ENCODE results near the gene CLBA1.

CLBA1 gene

GRCh38 chr14:104976198-104977007, 9.2 kb upstream of the CLBA1 start:
- H3K23ac ChIP-seq (ENCODE audit: low read length): no peak overlapping the region
- no peaks in the 10 kb centered on the region for H3K79me2 ChIP-seq (ENCODE audit: control insufficient read depth, insufficient read depth, low read length)
- DNase-seq: peak; percentile 71
- H4K5ac ChIP-seq (ENCODE audit: low read length): no peak overlapping the region
- H3K4me2 ChIP-seq (ENCODE audit: low read length): no peak overlapping the region
- no peak overlapping the region for H3K4me3 ChIP-seq (ENCODE audit: low read length)
- H3K9ac ChIP-seq (ENCODE audit: low read length): no peak overlapping the region
- no peaks in the 10 kb centered on the region for H3K36me3 ChIP-seq (ENCODE audit: control insufficient read depth, insufficient read depth, low read length)
- H3K56ac ChIP-seq (ENCODE audit: low read length): no peak overlapping the region
- H3K27me3 ChIP-seq (ENCODE audit: insufficient read depth, low read length, poor library complexity): no peaks in the 10 kb centered on the region
- H2AK5ac ChIP-seq (ENCODE audit: low read length): no peak overlapping the region
- H3K4me1 ChIP-seq (ENCODE audit: control insufficient read depth, low read depth, low read length): no peaks in the 10 kb centered on the region
- no peak overlapping the region for H3K27ac ChIP-seq (ENCODE audit: low read depth, low read length)
- H2BK5ac ChIP-seq (ENCODE audit: low read length): no peak overlapping the region
- H4K8ac ChIP-seq (ENCODE audit: low read depth, low read length): no peak overlapping the region
- H3K4ac ChIP-seq (ENCODE audit: low read depth, low read length): no peak overlapping the region
- H2BK15ac ChIP-seq (replicated peaks; ENCODE audit: low read depth): no peak overlapping the region
- H2BK120ac ChIP-seq (ENCODE audit: low read depth, low read length): no peak overlapping the region
- no peak overlapping the region for H3K18ac ChIP-seq (ENCODE audit: low read length)
- WGBS (ENCODE audit: extremely low coverage, insufficient coverage, low lambda C conversion rate): no CpG with 5 or more reads among the region's 21 CpGs
- no peaks in the 10 kb centered on the region for H3K79me1 ChIP-seq (ENCODE audit: low read length)

GRCh38 chr14:104977008-104977680, 8.4 kb upstream of the CLBA1 start:
- Histone ChIP-seq H2BK5ac (ENCODE audit: low read length) (no peak overlapping the region), H3K79me2 (ENCODE audit: control insufficient read depth, insufficient read depth, low read length) (no peaks in the 10 kb centered on the region), H3K56ac (ENCODE audit: low read length) (no peak overlapping the region), H3K4me3 (ENCODE audit: low read length) (no peak overlapping the region), H3K4me2 (ENCODE audit: low read length) (no peak overlapping the region), H3K18ac (ENCODE audit: low read length) (no peak overlapping the region), H3K9ac (ENCODE audit: low read length) (no peak overlapping the region), H3K23ac (ENCODE audit: low read length) (no peak overlapping the region), H2BK120ac (ENCODE audit: low read depth, low read length) (no peak overlapping the region), H3K36me3 (ENCODE audit: control insufficient read depth, insufficient read depth, low read length) (no peaks in the 10 kb centered on the region), H3K4me1 (ENCODE audit: control insufficient read depth, low read depth, low read length) (no peaks in the 10 kb centered on the region), H3K79me1 (ENCODE audit: low read length) (no peaks in the 10 kb centered on the region), H4K8ac (ENCODE audit: low read depth, low read length) (no peak overlapping the region), H4K5ac (ENCODE audit: low read length) (no peak overlapping the region), H2AK5ac (ENCODE audit: low read length) (no peak overlapping the region), H3K27ac (ENCODE audit: low read depth, low read length) (no peak overlapping the region), H3K27me3 (ENCODE audit: insufficient read depth, low read length, poor library complexity) (no peaks in the 10 kb centered on the region), H2BK15ac (replicated peaks; ENCODE audit: low read depth) (no peak overlapping the region), H3K4ac (ENCODE audit: low read depth, low read length) (no peak overlapping the region)
- DNase-seq: no peak
- WGBS (ENCODE audit: extremely low coverage, insufficient coverage, low lambda C conversion rate): no CpG with 5 or more reads among the region's 11 CpGs

GRCh38 chr14:104977681-104978653, 7.6 kb upstream of the CLBA1 start, which contains the start of gene AHNAK2:
AHNAK2 (minus strand) TSS chr14:104978374; CDS start chr14:104978237, 137 bp downstream.
- H3K4me2 ChIP-seq (ENCODE audit: low read length): peak within 1 kb of the TSS; percentile 75
- no peak within 1 kb of the TSS for H2AK5ac ChIP-seq (ENCODE audit: low read length)
- no peak within 1 kb of the TSS for H2BK120ac ChIP-seq (ENCODE audit: low read depth, low read length)
- H3K36me3 ChIP-seq (ENCODE audit: control insufficient read depth, insufficient read depth, low read length): no peaks in the 10 kb centered on the region
- H2BK15ac ChIP-seq (replicated peaks; ENCODE audit: low read depth): no peak within 1 kb of the TSS
- H3K18ac ChIP-seq (ENCODE audit: low read length): no peak within 1 kb of the TSS
- no peak within 1 kb of the TSS for H3K27ac ChIP-seq (ENCODE audit: low read depth, low read length)
- DNase-seq: peak; percentile 87
- H3K9ac ChIP-seq (ENCODE audit: low read length): peak within 1 kb of the TSS; percentile 58
- no peak within 1 kb of the TSS for H2BK5ac ChIP-seq (ENCODE audit: low read length)
- H3K79me2 ChIP-seq (ENCODE audit: control insufficient read depth, insufficient read depth, low read length): no peaks in the 10 kb centered on the region
- no peaks in the 10 kb centered on the region for H3K27me3 ChIP-seq (ENCODE audit: insufficient read depth, low read length, poor library complexity)
- no peak within 1 kb of the TSS for H3K4ac ChIP-seq (ENCODE audit: low read depth, low read length)
- no CpG with 5 or more reads among the region's 111 CpGs for WGBS (ENCODE audit: extremely low coverage, insufficient coverage, low lambda C conversion rate)
- H4K8ac ChIP-seq (ENCODE audit: low read depth, low read length): no peak within 1 kb of the TSS
- peak within 1 kb of the TSS; percentile 45 for H3K23ac ChIP-seq (ENCODE audit: low read length)
- no peak within 1 kb of the TSS for H3K4me3 ChIP-seq (ENCODE audit: low read length)
- H4K5ac ChIP-seq (ENCODE audit: low read length): no peak within 1 kb of the TSS
- H3K79me1 ChIP-seq (ENCODE audit: low read length): no peaks in the 10 kb centered on the region
- H3K4me1 ChIP-seq (ENCODE audit: control insufficient read depth, low read depth, low read length): no peaks in the 10 kb centered on the region
- peak within 1 kb of the TSS; percentile 73 for H3K56ac ChIP-seq (ENCODE audit: low read length)

DNA sequence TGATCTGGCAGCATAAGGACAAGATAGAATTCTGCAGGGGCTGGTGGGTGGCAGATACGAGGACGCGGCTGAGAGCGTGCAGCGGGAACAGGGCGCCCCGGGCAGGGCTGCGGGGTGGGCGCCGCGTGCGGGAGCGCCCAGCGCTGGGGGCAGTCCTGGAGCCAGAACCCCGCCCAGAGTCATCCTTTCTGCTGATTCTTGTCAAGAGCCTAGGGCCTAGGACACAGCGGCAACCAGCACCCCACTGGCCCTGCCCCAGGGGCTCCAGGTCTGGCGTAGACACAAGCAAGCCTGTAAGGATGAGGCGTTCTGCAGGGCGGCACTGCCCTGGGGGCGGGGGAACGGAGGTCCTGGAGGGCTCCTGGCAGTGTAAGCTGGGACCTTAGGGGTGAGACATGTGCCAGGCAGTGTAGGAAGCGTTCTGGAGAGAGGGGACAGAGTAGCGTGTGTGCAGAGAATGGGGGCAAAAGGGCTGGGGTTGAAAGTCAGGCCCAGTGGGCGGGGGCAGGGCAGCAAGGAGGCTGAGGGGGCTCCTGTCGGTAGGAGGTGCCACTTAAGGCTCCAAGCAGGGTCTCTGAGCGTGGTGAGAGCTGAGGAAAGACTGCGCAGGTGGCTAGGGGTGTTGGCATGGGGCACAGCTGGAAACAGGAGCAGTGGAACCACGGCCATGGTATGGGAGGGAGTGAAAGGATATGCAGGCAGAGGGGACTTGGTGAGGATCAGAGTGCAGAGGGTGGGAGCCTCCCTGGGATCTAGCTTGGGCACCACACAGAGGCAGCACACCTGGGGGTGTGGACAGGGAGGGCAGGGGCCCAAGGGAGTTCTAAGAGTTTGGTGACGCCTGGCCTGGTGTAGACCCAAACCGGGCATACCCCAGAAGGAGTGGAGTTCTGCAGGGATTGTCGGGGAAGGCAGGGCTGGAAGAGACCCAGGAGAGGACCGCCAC, 6.6 kb upstream of the CLBA1 start:
- DNase-seq: no peak
- H3K18ac ChIP-seq (ENCODE audit: low read length): no peak overlapping the region
- no peak overlapping the region for H3K27ac ChIP-seq (ENCODE audit: low read depth, low read length)
- H3K79me1 ChIP-seq (ENCODE audit: low read length): no peaks in the 10 kb centered on the region
- no peaks in the 10 kb centered on the region for H3K79me2 ChIP-seq (ENCODE audit: control insufficient read depth, insufficient read depth, low read length)
- H2BK15ac ChIP-seq (replicated peaks; ENCODE audit: low read depth): no peak overlapping the region
- H3K23ac ChIP-seq (ENCODE audit: low read length): no peak overlapping the region
- H3K36me3 ChIP-seq (ENCODE audit: control insufficient read depth, insufficient read depth, low read length): no peaks in the 10 kb centered on the region
- no peak overlapping the region for H3K56ac ChIP-seq (ENCODE audit: low read length)
- no peak overlapping the region for H4K5ac ChIP-seq (ENCODE audit: low read length)
- H2AK5ac ChIP-seq (ENCODE audit: low read length): no peak overlapping the region
- no peak overlapping the region for H2BK120ac ChIP-seq (ENCODE audit: low read depth, low read length)
- H4K8ac ChIP-seq (ENCODE audit: low read depth, low read length): no peak overlapping the region
- peak overlapping the region; percentile 70 for H3K4me2 ChIP-seq (ENCODE audit: low read length)
- H3K27me3 ChIP-seq (ENCODE audit: insufficient read depth, low read length, poor library complexity): no peaks in the 10 kb centered on the region
- no peaks in the 10 kb centered on the region for H3K4me1 ChIP-seq (ENCODE audit: control insufficient read depth, low read depth, low read length)
- no peak overlapping the region for H3K4ac ChIP-seq (ENCODE audit: low read depth, low read length)
- no peak overlapping the region for H3K4me3 ChIP-seq (ENCODE audit: low read length)
- H2BK5ac ChIP-seq (ENCODE audit: low read length): no peak overlapping the region
- no CpG with 5 or more reads among the region's 32 CpGs for WGBS (ENCODE audit: extremely low coverage, insufficient coverage, low lambda C conversion rate)
- no peak overlapping the region for H3K9ac ChIP-seq (ENCODE audit: low read length)
